HepG2 (cell line): ENCODE measurements around the gene ARL5B. TPM values are rescaled to one million over a fixed set of nuclear protein-coding genes. Genes with fewer than 3 reads are reported as not detected.

ENCODE experiments used
- CBX2 ChIP-seq, 2 experiments: fragments of 200-600 bp in 1 of 2; sonication (generic); formaldehyde crosslinking in 1 of 2; IDR thresholded peaks; 2 replicates each; pipeline versions ENCODE4 v1.7.0 to v1.8.1; 2018 to 2022; ENCODE audit warnings: low read depth in 2 of 2, low read length in 1 of 2, mild to moderate bottlenecking in 1 of 2, missing genetic modification reagents in 1 of 2
- CENPX ChIP-seq: sonication (generic); formaldehyde crosslinking; IDR thresholded peaks from 2 replicates; pipeline ENCODE4 v1.9.0; 2021; ENCODE audit warnings: mild to moderate bottlenecking, missing genetic modification reagents, moderate library complexity
- HOXA3 ChIP-seq: sonication (generic); formaldehyde crosslinking; IDR thresholded peaks from 2 replicates; pipeline ENCODE4 v1.5.0; 2020; ENCODE audit warnings: missing genetic modification reagents
- ISL2 ChIP-seq: sonication (generic); formaldehyde crosslinking; IDR thresholded peaks from 2 replicates; pipeline ENCODE4 v1.5.0; 2020; ENCODE audit warnings: missing genetic modification reagents
- KLF16 ChIP-seq, 2 experiments: sonication (generic) in 1 of 2; formaldehyde crosslinking in 1 of 2; IDR thresholded peaks; 2 replicates each; pipeline versions ENCODE4 v1.6.1 to v1.8.0; 2016 to 2023; ENCODE audit warnings: missing genetic modification reagents in 2 of 2, missing compliant biosample characterization in 1 of 2
- MED13 ChIP-seq: sonication (generic); formaldehyde crosslinking; IDR thresholded peaks from 2 replicates; pipeline ENCODE4 v1.5.0; 2020; ENCODE audit warnings: missing genetic modification reagents
- RBM39 ChIP-seq: fragments of 200-400 bp; formaldehyde crosslinking; IDR thresholded peaks from one replicate; pipeline ENCODE4 v1.6.1; 2018; ENCODE audit warnings: antibody characterized with exemption, mild to moderate bottlenecking, low read depth, low read length; ENCODE audit not compliant: poor library complexity, severe bottlenecking
- SMAD3 ChIP-seq: sonication (generic); formaldehyde crosslinking; IDR thresholded peaks from 2 replicates; pipeline ENCODE4 v1.4.0; 2020; ENCODE audit warnings: missing genetic modification reagents
- SP1 ChIP-seq, 2 experiments: fragments of 450-650 bp in 1 of 2; sonication (generic) in 1 of 2; formaldehyde crosslinking in 1 of 2; IDR thresholded peaks; 2 replicates each; pipeline versions ENCODE4 v1.4.0 to v1.6.1; 2016 to 2020; ENCODE audit warnings: missing genetic modification reagents in 1 of 2
- TBX3 ChIP-seq: fragments of 450-650 bp; IDR thresholded peaks from 2 replicates; pipeline ENCODE4 v1.6.1; 2017; ENCODE audit warnings: antibody characterized with exemption, mild to moderate bottlenecking, inconsistent platforms, borderline replicate concordance
- TIGD3 ChIP-seq: sonication (generic); formaldehyde crosslinking; IDR thresholded peaks from 2 replicates; pipeline ENCODE4 v1.5.1; 2020; ENCODE audit warnings: mild to moderate bottlenecking, missing genetic modification reagents, borderline replicate concordance
- ZBTB40 ChIP-seq, 2 experiments: fragments of 450-650 bp in 1 of 2; sonication (generic) in 1 of 2; formaldehyde crosslinking in 1 of 2; IDR thresholded peaks; 2 replicates each; pipeline versions ENCODE4 v1.6.1 to v1.8.0; 2016 to 2022; ENCODE audit warnings: antibody characterized with exemption in 1 of 2, mild to moderate bottlenecking in 1 of 2, missing genetic modification reagents in 1 of 2
- ZEB1 ChIP-seq: IDR thresholded peaks from 2 replicates; pipeline ENCODE4 v1.6.1; 2012; ENCODE audit warnings: mild to moderate bottlenecking, low read depth, inconsistent platforms; ENCODE audit not compliant: insufficient replicate concordance
- ZMAT5 ChIP-seq: sonication (generic); formaldehyde crosslinking; IDR thresholded peaks from 2 replicates; pipeline ENCODE4 v1.5.0; 2020; ENCODE audit warnings: mild to moderate bottlenecking, low read depth, missing genetic modification reagents, borderline replicate concordance
- ZNF329 ChIP-seq: sonication (generic); formaldehyde crosslinking; IDR thresholded peaks from 2 replicates; pipeline ENCODE4 v1.9.0; 2021; ENCODE audit warnings: low read depth, mild to moderate bottlenecking, missing genetic modification reagents
- ZNF432 ChIP-seq: sonication (generic); formaldehyde crosslinking; IDR thresholded peaks from 2 replicates; pipeline ENCODE4 v1.5.0; 2020; ENCODE audit warnings: missing genetic modification reagents, mild to moderate bottlenecking, borderline replicate concordance
- ZNF589 ChIP-seq: sonication (generic); formaldehyde crosslinking; conservative IDR thresholded peaks from 2 replicates; pipeline ENCODE4 v1.8.0; 2022; ENCODE audit warnings: mild to moderate bottlenecking, moderate library complexity, missing genetic modification reagents
- ZNF619 ChIP-seq: sonication (generic); formaldehyde crosslinking; IDR thresholded peaks from 2 replicates; pipeline ENCODE4 v1.4.0; 2020; ENCODE audit warnings: mild to moderate bottlenecking, missing genetic modification reagents
- ZNF816 ChIP-seq: sonication (generic); formaldehyde crosslinking; IDR thresholded peaks from 2 replicates; pipeline ENCODE4 v1.8.0; 2022; ENCODE audit warnings: missing genetic modification reagents, mild to moderate bottlenecking, borderline replicate concordance
- polyA plus RNA-seq, 8 experiments: library from polyadenylated mRNA; depleted of rRNA in 3 of 8; stranded (reverse) in 7 of 8; unstranded in 1 of 8; fragments of >200 nt; fragmentation: Illumina TruSeq in 4 of 8; extraction: Trizol in 4 of 8; gene quantifications; 2 replicates each; pipeline versions ENCODE4 v1.2.1 to v1.2.3, GENCODE V29; 2011 to 2016; ENCODE audit warnings: low read depth in 4 of 8, missing spikeins in 1 of 8, mixed read lengths in 1 of 8; ENCODE audit not compliant: insufficient read depth in 1 of 8
- total RNA-seq, 5 experiments: library from RNA; depleted of rRNA; stranded (reverse); fragments of >200 nt; fragmentation: Illumina TruSeq; extraction: Trizol; gene quantifications; 2 replicates each; pipeline ENCODE4 v1.2.3, GENCODE V29; 2016; ENCODE audit warnings: low read depth in 1 of 5

ARL5B gene
- total and polyA plus RNA-seq, 2 of the 13 experiments (the other 11 are each of a cell fraction or from before 2014, with no cell fraction given) = 26.6 to 32.7 TPM

- TF ChIP-seq ZEB1 (peak; percentile 62), ZNF619 (CRISPR knock-in tag) (no peak), KLF16 (CRISPR knock-in tag; IDR thresholded peaks at IDR 0.05) (peak in 1 of 2 experiments; percentile 62; a peak in 1 of 4 replicates), HOXA3 (CRISPR knock-in tag) (peak; percentile 88), ZMAT5 (CRISPR knock-in tag) (no peak), CENPX (CRISPR knock-in tag) (no peak), ZBTB40 (IDR thresholded peaks at IDR 0.05) (no peak), ZBTB40 (CRISPR knock-in tag; IDR thresholded peaks at IDR 0.05) (no peak; the same call in 1 of the 2 replicates), ISL2 (CRISPR knock-in tag) (peak; percentile 94), TIGD3 (CRISPR knock-in tag) (no peak), ZNF329 (CRISPR knock-in tag) (no peak), CBX2 (IDR thresholded peaks at IDR 0.05; ENCODE audit: low read depth, low read length) (no peak), CBX2 (CRISPR knock-in tag; IDR thresholded peaks at IDR 0.05; ENCODE audit: low read depth) (no peak), TBX3 (peak; percentile 36; the same call in 1 of the 2 replicates), ZNF432 (CRISPR knock-in tag) (no peak), ZNF589 (CRISPR knock-in tag) (no peak), ZNF816 (CRISPR knock-in tag) (no peak), MED13 (0 out of 2 replicates have a peak, but pooled peaks have one; percentile 62), SP1 (IDR thresholded peaks at IDR 0.05) (no peak), SP1 (CRISPR knock-in tag; IDR thresholded peaks at IDR 0.05) (no peak), RBM39 (no peak), SMAD3 (CRISPR knock-in tag) (peak; percentile 84)
Observed at GRCh38 chr10:18610517-18610916, 48.7 kb upstream of the ARL5B start (continued).
